ENCODE measurements around the gene LYPD1.

LYPD1 gene

GRCh38 chr2:132668189-132668823 is 1.7 kb downstream of the LYPD1 start:
- no peak for DNase-seq

GRCh38 chr2:132667706-132668105 is 2.3 kb downstream of the LYPD1 start:
- DNase-seq = no peak

- DNase-seq = no peak
These were observed 4.4 kb downstream of the LYPD1 start for GRCh38 chr2:132665401-132666140.

- no peak for DNase-seq
These were observed 5.9 kb downstream of the LYPD1 start for GRCh38 chr2:132664096-132664495.

- no peak for DNase-seq
These were observed 7.3 kb downstream of the LYPD1 start for GRCh38 chr2:132662732-132663131.

GRCh38 chr2:132659331-132659730 is 10.7 kb downstream of the LYPD1 start:
- DNase-seq = no peak

- no peak for DNase-seq
These were observed 13.6 kb downstream of the LYPD1 start for GRCh38 chr2:132656266-132656975.

GRCh38 chr2:132654968-132655367 is 15.0 kb downstream of the LYPD1 start:
- DNase-seq = no peak

- DNase-seq = no peak
These were observed 15.7 kb downstream of the LYPD1 start for GRCh38 chr2:132654335-132654734.

GRCh38 chr2:132652474-132652873 is 17.5 kb downstream of the LYPD1 start:
- no peak for DNase-seq

GRCh38 chr2:132651115-132652045 is 18.6 kb downstream of the LYPD1 start:
- DNase-seq = no peak

- DNase-seq = no peak
These were observed 23.4 kb downstream of the LYPD1 start for GRCh38 chr2:132646540-132647108.

- DNase-seq = no peak
These were observed 24.1 kb downstream of the LYPD1 start for GRCh38 chr2:132645722-132646539.

GRCh38 chr2:132645176-132645575 is 24.8 kb downstream of the LYPD1 start:
- no peak for DNase-seq

- DNase-seq = no peak
These were observed 27.6 kb downstream of the LYPD1 start for GRCh38 chr2:132642415-132642814.

- no peak for DNase-seq
These were observed 28.2 kb downstream of the LYPD1 start for GRCh38 chr2:132641819-132642218.

GRCh38 chr2:132640116-132640515 is 29.9 kb downstream of the LYPD1 start:
- DNase-seq = no peak

GRCh38 chr2:132638313-132639040 is 31.5 kb downstream of the LYPD1 start:
- no peak for DNase-seq

- DNase-seq = no peak
These were observed 33.7 kb downstream of the LYPD1 start for GRCh38 chr2:132636346-132636745.

- no peak for DNase-seq
These were observed 36.4 kb downstream of the LYPD1 start for GRCh38 chr2:132633635-132634034.

All from activated naive CD4-positive, alpha-beta T cell treated with Interleukin-2 at 50 U/mL for 16 hours (primary cell).